Prostate gland (tissue), 2 donors: Measurements from ENCODE around the gene NAB1.

Experiments
- POLR2A ChIP-seq: fragments of 450-650 bp; IDR thresholded peaks from one replicate; pipeline ENCODE4 v1.6.1; 2016; ENCODE audit warnings: antibody characterized with exemption, mild to moderate bottlenecking
- TF ChIP-seq, protein P1 (sequence below), 4 experiments: fragments of 200-600 bp in 2 of 4; fragments of 450-650 bp in 2 of 4; sonication (generic) in 2 of 4; IDR thresholded peaks; 1 replicate in 3 of 4; 2 replicates in 1 of 4; pipeline ENCODE4 v1.5.1; 2016 to 2019; ENCODE audit warnings: antibody characterized with exemption in 4 of 4, mild to moderate bottlenecking in 2 of 4, moderate library complexity in 2 of 4

DNA sequence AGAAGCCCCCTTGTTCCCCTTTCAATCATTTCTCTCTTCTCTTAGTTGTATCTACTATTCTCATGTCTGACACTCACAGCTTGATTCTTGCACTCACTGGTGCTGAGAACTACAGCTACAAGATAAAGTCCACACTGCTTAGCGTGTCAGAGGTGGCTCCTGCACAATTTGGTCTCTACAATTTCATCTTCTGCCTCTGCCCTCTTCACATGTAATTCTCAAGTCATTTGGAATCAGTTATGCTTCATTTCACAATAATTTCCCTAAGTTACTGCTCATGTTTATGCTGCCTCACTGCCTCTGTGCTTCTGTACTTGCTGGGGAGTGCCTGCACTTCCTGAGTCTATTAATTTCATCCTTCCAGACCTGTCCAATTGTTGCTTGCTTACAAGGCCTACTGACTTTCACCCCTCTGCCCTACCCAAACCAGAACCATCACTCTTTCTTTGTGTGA, 11.6 kb upstream of the NAB1 start:
- TF ChIP-seq, protein P1, sequence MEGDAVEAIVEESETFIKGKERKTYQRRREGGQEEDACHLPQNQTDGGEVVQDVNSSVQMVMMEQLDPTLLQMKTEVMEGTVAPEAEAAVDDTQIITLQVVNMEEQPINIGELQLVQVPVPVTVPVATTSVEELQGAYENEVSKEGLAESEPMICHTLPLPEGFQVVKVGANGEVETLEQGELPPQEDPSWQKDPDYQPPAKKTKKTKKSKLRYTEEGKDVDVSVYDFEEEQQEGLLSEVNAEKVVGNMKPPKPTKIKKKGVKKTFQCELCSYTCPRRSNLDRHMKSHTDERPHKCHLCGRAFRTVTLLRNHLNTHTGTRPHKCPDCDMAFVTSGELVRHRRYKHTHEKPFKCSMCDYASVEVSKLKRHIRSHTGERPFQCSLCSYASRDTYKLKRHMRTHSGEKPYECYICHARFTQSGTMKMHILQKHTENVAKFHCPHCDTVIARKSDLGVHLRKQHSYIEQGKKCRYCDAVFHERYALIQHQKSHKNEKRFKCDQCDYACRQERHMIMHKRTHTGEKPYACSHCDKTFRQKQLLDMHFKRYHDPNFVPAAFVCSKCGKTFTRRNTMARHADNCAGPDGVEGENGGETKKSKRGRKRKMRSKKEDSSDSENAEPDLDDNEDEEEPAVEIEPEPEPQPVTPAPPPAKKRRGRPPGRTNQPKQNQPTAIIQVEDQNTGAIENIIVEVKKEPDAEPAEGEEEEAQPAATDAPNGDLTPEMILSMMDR (IDR thresholded peaks at IDR 0.05), result no peak
- TF ChIP-seq POLR2A, result no peak
